ENCODE data around the gene MANEA.

DNA sequence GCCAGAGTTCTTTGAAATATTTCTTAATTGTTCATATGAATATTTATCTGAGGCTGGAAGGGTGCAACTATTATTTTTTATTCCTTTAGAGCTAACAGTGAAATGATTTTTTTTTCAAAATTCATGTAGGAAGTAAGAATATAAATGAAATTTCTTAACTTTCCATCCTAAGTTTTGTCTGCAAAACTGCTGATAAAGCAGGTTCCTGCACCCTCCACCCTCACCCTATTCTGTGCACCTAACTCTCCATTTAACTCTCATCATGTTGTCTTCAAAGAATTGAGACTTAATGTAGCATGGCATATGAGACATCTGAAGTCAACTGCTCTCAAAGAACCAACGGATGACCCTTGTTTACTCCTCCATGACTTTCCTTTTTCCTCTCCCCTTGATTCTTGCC lies 23.5 kb upstream of the MANEA start:
- TF ChIP-seq, protein P1, sequence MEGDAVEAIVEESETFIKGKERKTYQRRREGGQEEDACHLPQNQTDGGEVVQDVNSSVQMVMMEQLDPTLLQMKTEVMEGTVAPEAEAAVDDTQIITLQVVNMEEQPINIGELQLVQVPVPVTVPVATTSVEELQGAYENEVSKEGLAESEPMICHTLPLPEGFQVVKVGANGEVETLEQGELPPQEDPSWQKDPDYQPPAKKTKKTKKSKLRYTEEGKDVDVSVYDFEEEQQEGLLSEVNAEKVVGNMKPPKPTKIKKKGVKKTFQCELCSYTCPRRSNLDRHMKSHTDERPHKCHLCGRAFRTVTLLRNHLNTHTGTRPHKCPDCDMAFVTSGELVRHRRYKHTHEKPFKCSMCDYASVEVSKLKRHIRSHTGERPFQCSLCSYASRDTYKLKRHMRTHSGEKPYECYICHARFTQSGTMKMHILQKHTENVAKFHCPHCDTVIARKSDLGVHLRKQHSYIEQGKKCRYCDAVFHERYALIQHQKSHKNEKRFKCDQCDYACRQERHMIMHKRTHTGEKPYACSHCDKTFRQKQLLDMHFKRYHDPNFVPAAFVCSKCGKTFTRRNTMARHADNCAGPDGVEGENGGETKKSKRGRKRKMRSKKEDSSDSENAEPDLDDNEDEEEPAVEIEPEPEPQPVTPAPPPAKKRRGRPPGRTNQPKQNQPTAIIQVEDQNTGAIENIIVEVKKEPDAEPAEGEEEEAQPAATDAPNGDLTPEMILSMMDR (conservative IDR thresholded peaks at IDR 0.05; ENCODE audit: low read length), result no peak
- no peak for TF ChIP-seq EZH2phosphoT487 (IDR thresholded peaks at IDR 0.05; ENCODE audit: borderline replicate concordance)
